Inflammatory macrophage treated with lipopolysaccharide for 1 hour (primary cell): ENCODE results near the gene ISG15.

Experiments
- DNase-seq, 2 donors: peaks; one replicate each; pipeline ENCODE4 v3.0.0-alpha.2; 2020 to 2022

ISG15 gene

DNA sequence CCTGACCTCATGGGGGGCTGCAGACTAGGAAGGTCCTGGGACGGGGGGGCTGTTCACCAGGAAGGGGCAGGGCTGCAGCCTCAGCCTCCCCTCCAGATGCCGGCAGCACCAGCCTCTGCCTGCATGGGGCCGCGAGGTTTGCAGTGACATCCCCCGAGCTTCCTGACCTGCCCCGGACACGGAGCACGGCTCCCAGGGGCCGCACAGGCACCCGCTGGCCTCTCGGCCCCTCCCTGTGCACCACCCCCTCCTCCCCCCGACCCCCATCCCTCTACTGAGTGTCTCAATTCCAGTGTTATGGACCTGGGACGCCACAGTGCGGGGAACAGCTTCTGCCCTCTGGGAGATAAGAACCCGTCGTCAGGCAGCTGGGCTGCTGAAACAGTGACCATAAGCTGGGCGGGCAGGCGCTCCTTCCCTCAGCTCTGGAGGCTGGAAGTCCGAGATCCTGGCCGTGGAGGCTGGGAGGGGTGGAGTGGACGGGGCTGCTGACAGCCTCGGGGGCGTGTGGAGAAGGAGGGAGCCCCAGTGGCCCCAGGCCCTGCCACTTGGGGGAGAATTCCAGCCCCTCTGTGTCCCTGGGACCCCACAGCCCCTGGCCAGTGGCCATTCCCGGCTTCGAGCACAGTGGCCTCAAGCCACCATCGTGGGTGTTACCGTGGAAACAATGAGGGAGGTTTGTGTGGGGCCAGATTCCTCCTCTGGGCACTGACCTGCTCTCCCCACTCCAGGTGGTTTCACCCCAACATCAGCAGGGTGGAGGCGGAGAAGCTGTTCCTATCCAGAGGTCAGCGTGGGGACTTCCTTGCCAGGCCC lies 49.3 kb downstream of the ISG15 start:
- DNase-seq: no peak

DNA sequence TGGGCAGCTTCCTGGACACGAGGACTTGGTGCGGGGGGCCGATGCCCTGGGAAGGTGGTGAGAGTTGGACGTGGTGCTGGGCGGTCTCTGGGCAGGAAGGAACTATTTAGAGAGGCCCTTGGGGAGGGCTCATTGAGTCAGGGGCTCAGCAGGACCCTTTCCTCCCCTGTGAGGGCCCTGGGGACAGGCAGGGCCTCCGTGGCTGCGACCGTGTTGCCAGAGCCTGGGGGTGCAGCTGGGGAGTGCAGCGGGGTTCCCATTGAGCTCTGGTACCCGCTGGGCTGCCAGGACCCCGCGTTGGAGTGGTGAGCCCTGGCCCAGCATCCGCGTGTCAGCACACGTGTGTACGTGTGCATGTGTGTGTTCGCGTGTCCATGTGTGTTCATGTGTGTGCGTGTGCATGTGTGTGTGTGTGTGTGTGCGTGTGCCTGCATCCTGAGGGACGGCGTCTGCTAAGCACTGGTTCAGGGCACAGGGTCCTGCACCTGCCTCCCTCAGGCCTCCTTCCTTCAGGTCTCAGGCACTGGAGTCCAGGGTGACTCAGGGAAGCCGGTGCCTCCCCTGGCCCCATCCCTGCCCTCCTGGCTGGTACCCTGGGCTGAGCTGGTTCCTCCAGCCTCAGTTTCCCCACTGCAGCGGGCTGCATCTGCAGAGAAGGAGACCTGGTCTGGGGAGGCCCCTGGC lies 50.1 kb downstream of the ISG15 start:
- DNase-seq: no peak
